NCI-H1417 (cell line): ENCODE data around the gene INS.

Experiments used
- DNase-seq, 3 experiments: peaks; one replicate each; lab custom pipeline; 2025; lab: John Stamatoyannopoulos, UW

Gene INS

GRCh38 chr11:2160736-2161259 lies at the start of gene INS:
INS (minus strand) TSS chr11:2161209; CDS start chr11:2160971, 238 bp downstream.
- DNase-seq: peak in 2 of 3 experiments; percentile 32 to 52

- DNase-seq: peak in 1 of 3 experiments; percentile 42
These were observed 49.5 kb upstream of the INS start for GRCh38 chr11:2210366-2211112.

- no peak for DNase-seq
These were observed 48.9 kb upstream of the INS start for GRCh38 chr11:2209900-2210321.

GRCh38 chr11:2209370-2209801 lies 48.4 kb upstream of the INS start:
- DNase-seq: no peak

- DNase-seq: peak in 1 of 3 experiments; percentile 55
These were observed 47.8 kb upstream of the INS start for GRCh38 chr11:2208691-2209369.

GRCh38 chr11:2207773-2208621 lies 47.0 kb upstream of the INS start:
- no peak for DNase-seq

- DNase-seq: no peak
These were observed 46.2 kb upstream of the INS start for GRCh38 chr11:2207212-2207611.

DNA sequence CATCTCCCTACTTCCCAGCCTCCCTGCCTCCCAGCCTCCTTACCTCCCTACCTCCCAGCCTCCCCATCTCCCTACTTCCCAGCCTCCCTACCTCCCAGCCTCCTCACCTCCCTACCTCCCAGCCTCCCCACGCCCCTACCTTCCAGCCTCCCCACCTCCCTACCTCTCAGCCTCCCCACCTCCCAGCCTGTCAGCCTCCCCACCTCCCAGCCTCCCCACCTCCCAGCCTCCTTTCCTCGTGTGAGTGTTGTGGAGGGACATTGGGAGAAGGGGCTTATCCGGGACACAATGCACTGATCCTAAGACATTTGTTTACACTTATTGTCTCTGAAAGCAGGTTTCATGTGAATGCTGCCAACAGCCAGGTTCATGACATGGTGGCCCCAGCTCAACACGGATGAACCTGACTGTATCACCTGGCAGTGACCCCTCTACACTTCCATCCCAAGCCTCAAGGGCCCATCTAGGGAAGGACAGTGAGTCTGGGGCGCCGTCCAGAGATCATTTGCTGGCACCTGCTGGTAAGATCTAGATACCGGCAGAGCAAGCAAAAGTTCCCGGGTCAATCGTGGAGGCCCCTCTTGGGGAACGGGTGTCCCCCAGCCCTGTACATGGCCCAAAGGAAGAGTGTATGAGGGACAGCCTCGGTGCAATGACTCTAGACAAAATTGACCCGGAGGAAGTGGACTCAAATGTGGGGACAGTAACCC lies 45.1 kb upstream of the INS start:
- DNase-seq: no peak

- no peak for DNase-seq
These were observed 44.3 kb upstream of the INS start for GRCh38 chr11:2205214-2205720.

GRCh38 chr11:2204361-2205213 lies 43.6 kb upstream of the INS start:
- no peak for DNase-seq

DNA sequence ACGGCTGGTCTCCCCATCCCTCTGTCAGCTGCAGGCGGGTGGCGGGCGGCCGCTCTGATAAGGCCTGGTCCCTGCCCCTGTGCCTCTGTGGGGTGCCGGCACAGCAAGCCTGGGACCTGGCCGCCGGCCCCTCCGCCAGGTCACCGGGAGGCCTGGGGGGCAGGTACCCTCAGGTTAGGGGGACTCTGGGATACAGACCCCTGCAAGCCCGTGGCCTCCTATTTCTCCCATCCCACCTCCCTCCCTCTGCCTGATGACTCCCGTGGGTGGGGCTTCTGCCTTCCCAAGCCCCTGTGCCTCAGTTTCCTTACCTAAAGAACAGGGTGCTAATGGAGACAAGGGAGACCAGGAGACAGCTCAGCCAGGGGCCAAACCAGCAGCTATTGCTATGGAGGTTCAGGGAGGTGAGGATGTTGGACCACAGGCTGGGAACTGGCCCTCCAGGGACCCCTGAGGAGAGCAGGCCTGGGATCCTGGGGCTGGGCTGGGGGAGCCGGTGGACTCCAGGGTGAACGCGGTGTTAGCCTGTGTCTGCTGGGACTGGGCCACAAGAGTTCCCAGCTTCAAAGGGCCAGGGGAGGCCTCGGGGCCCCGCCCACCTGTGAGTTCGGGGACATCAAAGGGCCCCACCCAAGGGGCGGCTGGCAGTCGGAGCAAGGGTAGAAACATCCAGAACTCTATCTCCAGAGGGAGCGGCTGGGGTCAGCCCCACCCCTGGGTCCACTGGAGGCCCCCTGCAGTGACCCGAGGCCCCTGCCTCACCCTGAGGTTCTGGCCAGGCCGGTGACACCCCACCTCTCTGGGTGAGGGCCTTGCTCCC lies 42.6 kb upstream of the INS start:
- no peak for DNase-seq

DNA sequence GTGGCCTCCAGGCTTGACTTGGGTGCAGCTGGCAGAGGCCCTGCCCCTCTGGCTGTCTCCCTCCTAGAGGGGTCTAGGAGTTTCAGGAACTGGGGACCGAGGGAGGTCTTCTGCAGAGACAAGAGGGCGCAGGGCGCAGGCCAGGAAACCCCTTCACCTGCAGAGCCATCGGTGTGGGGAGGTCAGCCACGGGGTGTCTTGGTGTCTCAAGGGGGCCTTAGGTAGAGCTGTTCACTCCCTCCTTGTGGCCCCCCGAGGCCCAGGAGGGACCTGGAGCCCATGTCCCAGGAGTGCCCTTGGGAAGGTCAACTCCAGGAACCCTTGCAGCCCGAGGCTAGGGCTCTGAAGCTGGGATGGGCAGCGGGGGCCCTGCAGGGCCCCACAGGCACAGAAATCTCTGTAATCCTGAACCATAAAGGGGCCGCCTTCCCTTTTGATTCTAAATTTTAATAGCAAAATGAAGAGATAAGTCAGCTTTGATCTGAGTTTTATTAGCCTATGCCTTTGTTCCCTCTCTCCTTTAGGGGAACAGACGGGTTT lies 42.0 kb upstream of the INS start:
- DNase-seq: no peak

- peak in 2 of 3 experiments; percentile 75 to 81 for DNase-seq
These were observed 41.3 kb upstream of the INS start for GRCh38 chr11:2202071-2202899.

DNA sequence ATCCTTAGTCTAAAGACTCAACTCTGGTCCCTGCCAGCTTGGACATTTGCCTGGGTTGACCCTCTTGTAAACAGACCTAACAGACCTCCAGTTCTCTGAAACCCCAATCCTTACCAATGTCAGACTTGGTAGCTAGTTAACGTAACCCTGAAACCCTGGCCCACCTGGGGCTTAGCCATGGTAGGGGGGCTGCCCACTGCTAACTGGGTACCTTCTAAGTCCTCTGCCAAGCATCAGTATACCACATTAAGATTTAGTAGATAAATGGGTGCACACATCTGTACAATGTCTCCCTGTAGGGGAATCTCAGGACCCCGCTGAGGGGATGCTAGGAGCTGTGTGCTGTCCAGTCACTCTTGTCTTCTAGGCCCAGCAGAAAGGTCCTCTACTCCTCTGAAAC lies 40.5 kb upstream of the INS start:
- no peak for DNase-seq

GRCh38 chr11:2200957-2201519 lies 40.0 kb upstream of the INS start:
- no peak for DNase-seq

DNA sequence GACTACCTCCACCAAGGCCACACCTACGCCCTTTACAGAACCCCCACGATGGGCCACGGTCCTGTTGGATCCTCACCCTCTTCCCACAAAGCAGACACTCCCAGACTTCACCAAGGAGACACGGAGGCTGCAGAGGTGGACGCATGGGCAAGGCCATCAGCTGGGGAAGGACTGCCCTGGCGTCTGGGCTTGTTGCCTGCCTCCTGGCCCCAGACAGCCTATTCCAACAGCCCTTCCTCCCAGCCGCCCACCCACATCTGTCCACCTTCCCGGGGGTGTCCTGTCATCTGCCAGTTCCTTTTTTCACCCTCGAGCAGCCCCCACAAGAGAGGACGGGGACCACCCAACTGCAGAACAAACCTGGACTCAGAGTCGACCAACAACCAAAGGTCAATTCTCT lies 39.5 kb upstream of the INS start:
- DNase-seq: no peak

GRCh38 chr11:2199466-2200341 lies 38.7 kb upstream of the INS start:
- no peak for DNase-seq
